RKO (cell line): Measurements from ENCODE around the gene HLA-DOB.

Experiments
- DNase-seq: peaks from one replicate; pipeline ENCODE4 v3.0.0-alpha.2; 2016; ENCODE audit warnings: low spot score

Gene HLA-DOB

GRCh38 chr6:32843331-32843978, 26.7 kb upstream of the HLA-DOB start:
- peak; percentile 13 for DNase-seq

GRCh38 chr6:32842690-32843089, 25.9 kb upstream of the HLA-DOB start:
- DNase-seq: no peak

GRCh38 chr6:32842021-32842650, 25.3 kb upstream of the HLA-DOB start:
- DNase-seq: no peak

- DNase-seq: no peak
These were observed 23.9 kb upstream of the HLA-DOB start for GRCh38 chr6:32840604-32841246.

GRCh38 chr6:32839356-32839755, 22.6 kb upstream of the HLA-DOB start:
- DNase-seq: no peak

- peak; percentile 93 for DNase-seq
These were observed 21.5 kb upstream of the HLA-DOB start, which contains the start of gene TAP2 for GRCh38 chr6:32838114-32838958. TSS of gene TAP2 (minus strand) at chr6:32838739. CDS start at chr6:32838233, 506 bp downstream.

- peak; percentile 84 for DNase-seq
These were observed 20.9 kb upstream of the HLA-DOB start for GRCh38 chr6:32837651-32838113.

GRCh38 chr6:32836873-32837272, 20.1 kb upstream of the HLA-DOB start:
- DNase-seq: no peak

GRCh38 chr6:32835167-32835893, 18.5 kb upstream of the HLA-DOB start:
- no peak for DNase-seq

- no peak for DNase-seq
These were observed 16.9 kb upstream of the HLA-DOB start for GRCh38 chr6:32833664-32834063.

- DNase-seq: no peak
These were observed 15.7 kb upstream of the HLA-DOB start for GRCh38 chr6:32832535-32832934.

- DNase-seq: no peak
These were observed 14.1 kb upstream of the HLA-DOB start for GRCh38 chr6:32830936-32831335.

- no peak for DNase-seq
These were observed 13.2 kb upstream of the HLA-DOB start for GRCh38 chr6:32830017-32830416.

- DNase-seq: no peak
These were observed 12.7 kb upstream of the HLA-DOB start for GRCh38 chr6:32829495-32829894.

- no peak for DNase-seq
These were observed 10.2 kb upstream of the HLA-DOB start for GRCh38 chr6:32827025-32827424.

- peak; percentile 59 for DNase-seq
These were observed 9.2 kb upstream of the HLA-DOB start for GRCh38 chr6:32825966-32826365.

GRCh38 chr6:32819729-32820128, 2.9 kb upstream of the HLA-DOB start:
- DNase-seq: peak; percentile 74

GRCh38 chr6:32818867-32819266, 2.1 kb upstream of the HLA-DOB start:
- no peak for DNase-seq

GRCh38 chr6:32815996-32816395, 806 bp downstream of the HLA-DOB start:
- no peak for DNase-seq

GRCh38 chr6:32815115-32815514, 1.7 kb downstream of the HLA-DOB start:
- no peak for DNase-seq

- no peak for DNase-seq
These were observed 2.7 kb downstream of the HLA-DOB start for GRCh38 chr6:32814145-32814544.

GRCh38 chr6:32809171-32809570, 7.6 kb downstream of the HLA-DOB start:
- no peak for DNase-seq
